SH-SY5Y (cell line): ENCODE data around the gene GLRA3.

Experiments used
- GATA2 ChIP-seq: IDR thresholded peaks from 2 replicates; pipeline ENCODE4 v1.6.1; 2011; ENCODE audit warnings: mild to moderate bottlenecking, low read depth, low read length
- GATA3 ChIP-seq: IDR thresholded peaks from 2 replicates; pipeline ENCODE4 v1.6.1; 2011; ENCODE audit warnings: low read depth, mild to moderate bottlenecking, low read length, moderate library complexity

GRCh38 chr4:174672276-174672675 is 156.8 kb downstream of the GLRA3 start:
- TF ChIP-seq GATA2 (no peak), GATA3 (no peak)
